Measurements from ENCODE around the gene SLC26A4.

DNA sequence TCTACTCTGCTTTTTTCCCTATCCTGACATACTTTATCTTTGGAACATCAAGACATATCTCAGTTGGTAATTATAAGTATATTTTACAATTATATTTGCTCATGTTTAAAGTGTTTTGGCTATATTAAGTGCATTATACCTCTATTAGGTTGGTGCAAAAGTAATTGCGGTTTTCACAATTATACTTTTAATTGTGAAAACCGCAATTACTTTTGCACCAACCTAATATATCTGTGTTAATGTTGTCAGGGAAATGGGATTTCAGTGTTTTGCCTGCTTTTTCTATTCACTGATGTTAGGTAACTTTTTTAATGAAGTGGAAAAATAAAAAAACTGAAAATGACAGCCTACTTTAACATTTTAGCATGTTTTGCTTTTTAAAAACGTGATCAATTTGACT, 11.6 kb downstream of the SLC26A4 start:
- TF ChIP-seq GATA2 (IDR thresholded peaks at IDR 0.05; ENCODE audit: low read depth, low read length) (no peak), GATA3 (IDR thresholded peaks at IDR 0.05; ENCODE audit: low read depth, low read length) (no peak)

Measured in SH-SY5Y (cell line).